ENCODE measurements around the gene FAM78A.
"Not testable (repeated sequence)": the region's sequence is repeated elsewhere in the genome, so short reads cannot be mapped to it uniquely, and the experiment has no call there.

Gene FAM78A

GRCh38 chr9:131211920-131212319 lies 64.4 kb downstream of the FAM78A start:
- DNase-seq (ENCODE audit: low read depth in 3 of 3): not testable (repeated sequence)

Data from stimulated activated CD4-positive, alpha-beta T cell treated with anti-CD3 and anti-CD28 coated beads, TNF-alpha, amount 100 ng/mL, for 48 hours (primary cell).